GM21447 (cell line): ENCODE data around the gene HSPB7.
"Not testable (repeated sequence)": the region's sequence is repeated elsewhere in the genome, so short reads cannot be mapped to it uniquely, and the experiment has no call there.

Experiments
- ATAC-seq: cut with Tn5 transposase; IDR thresholded peaks from one replicate; pipeline ENCODE4 v1.9.1; 2021; ENCODE audit not compliant: unreplicated experiment

The HSPB7 gene

GRCh38 chr1:16051039-16051438 is 33.2 kb upstream of the HSPB7 start:
- no peak for ATAC-seq

- no peak for ATAC-seq
Observed at GRCh38 chr1:16050328-16050727, 32.5 kb upstream of the HSPB7 start.

GRCh38 chr1:16048573-16049189 is 30.8 kb upstream of the HSPB7 start:
- no peak for ATAC-seq

- ATAC-seq, result no peak
Observed at GRCh38 chr1:16047791-16048475, 30.1 kb upstream of the HSPB7 start.

- ATAC-seq, result no peak
Observed at GRCh38 chr1:16046842-16047241, 29.0 kb upstream of the HSPB7 start.

- no peak for ATAC-seq
Observed at GRCh38 chr1:16043950-16044349, 26.1 kb upstream of the HSPB7 start.

- ATAC-seq, result no peak
Observed at GRCh38 chr1:16043521-16043920, 25.7 kb upstream of the HSPB7 start, which contains the start of gene CLCNKB. Gene CLCNKB, plus strand, starts transcription at chr1:16043782. Its CDS starts 711 bp downstream, at chr1:16044493.

GRCh38 chr1:16042654-16043053 is 24.8 kb upstream of the HSPB7 start:
- ATAC-seq, result not testable (repeated sequence)

- ATAC-seq, result no peak
Observed at GRCh38 chr1:16042096-16042495, 24.3 kb upstream of the HSPB7 start.

GRCh38 chr1:16041200-16041599 is 23.4 kb upstream of the HSPB7 start:
- ATAC-seq, result no peak

- ATAC-seq, result not testable (repeated sequence)
Observed at GRCh38 chr1:16039871-16040270, 22.0 kb upstream of the HSPB7 start.

GRCh38 chr1:16038620-16038912 is 20.7 kb upstream of the HSPB7 start:
- no peak for ATAC-seq

GRCh38 chr1:16036461-16036860 is 18.6 kb upstream of the HSPB7 start:
- ATAC-seq, result not testable (repeated sequence)

GRCh38 chr1:16033103-16033632 is 15.3 kb upstream of the HSPB7 start:
- ATAC-seq, result not testable (repeated sequence)

- ATAC-seq, result no peak
Observed at GRCh38 chr1:16032388-16033102, 14.7 kb upstream of the HSPB7 start.

GRCh38 chr1:16031551-16031950 is 13.7 kb upstream of the HSPB7 start:
- no peak for ATAC-seq

GRCh38 chr1:16029288-16029687 is 11.4 kb upstream of the HSPB7 start:
- no peak for ATAC-seq

- not testable (repeated sequence) for ATAC-seq
Observed at GRCh38 chr1:16029003-16029268, 11.1 kb upstream of the HSPB7 start.

GRCh38 chr1:16028237-16029002 is 10.6 kb upstream of the HSPB7 start:
- no peak for ATAC-seq

GRCh38 chr1:16026723-16027484 is 9.1 kb upstream of the HSPB7 start:
- ATAC-seq, result no peak

GRCh38 chr1:16026302-16026701 is 8.5 kb upstream of the HSPB7 start:
- not testable (repeated sequence) for ATAC-seq
